ENCODE results near the gene ZNF618.
A peak's percentile ranks its signal among the peaks of the same experiment; 100 is the strongest.

Gene ZNF618

DNA sequence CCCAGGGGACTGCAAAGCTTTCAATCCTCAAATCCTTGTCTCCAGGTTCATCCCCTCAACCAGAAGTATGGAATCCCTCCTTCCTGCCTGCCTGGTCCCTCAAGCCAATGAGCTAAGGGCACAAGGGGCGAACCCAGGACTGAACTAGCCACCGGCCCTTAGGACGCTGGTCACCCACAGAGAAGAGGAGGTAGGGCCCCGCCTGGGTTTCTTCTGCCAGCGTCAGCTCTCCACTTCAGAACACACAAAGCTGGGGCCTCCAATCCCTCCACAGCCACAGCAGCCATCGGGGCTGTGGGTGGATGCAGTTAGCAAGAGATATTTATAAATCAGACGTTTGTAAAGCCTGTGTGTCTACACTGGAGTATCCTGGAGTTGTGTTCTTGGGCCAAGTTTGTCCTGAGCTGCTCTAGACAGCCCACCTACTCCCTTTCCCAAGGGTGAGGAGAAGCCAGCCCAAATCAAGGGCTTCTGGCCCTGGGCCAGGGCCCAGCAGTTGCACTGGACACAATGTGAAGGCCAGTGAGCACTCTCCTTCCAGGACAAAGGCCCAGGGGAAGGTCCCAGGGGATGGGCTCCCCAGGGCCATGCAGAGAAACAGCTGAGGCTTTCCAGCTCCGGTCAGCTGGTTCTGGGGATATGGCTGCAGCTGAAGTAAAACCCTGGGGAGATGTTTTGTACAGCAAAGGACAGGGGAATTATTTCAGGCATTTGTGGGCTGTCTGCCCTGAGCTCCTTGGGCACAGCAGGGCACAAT lies 183.1 kb downstream of the ZNF618 start:
- DNase-seq (ENCODE audit: low spot score), result peak; percentile 29

DNA sequence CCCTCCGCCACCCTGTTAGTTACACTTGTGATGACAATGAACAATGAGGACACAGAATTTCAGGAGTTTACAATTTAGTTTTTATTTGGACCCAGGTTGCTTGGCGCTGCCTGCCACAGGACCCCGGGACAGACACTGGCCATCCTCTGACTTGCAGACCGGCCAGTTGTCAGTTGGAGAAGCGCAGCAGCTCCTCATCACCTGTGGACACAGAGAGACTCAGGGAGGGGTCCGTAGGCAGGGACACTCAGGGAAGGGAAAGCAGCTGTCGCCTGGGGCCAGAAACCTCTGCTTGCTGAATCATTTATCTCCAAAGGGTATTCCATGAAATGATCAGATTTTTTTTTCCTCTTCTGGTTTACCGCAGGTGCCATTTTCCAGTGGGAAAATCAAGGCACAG lies 184.0 kb downstream of the ZNF618 start:
- DNase-seq (ENCODE audit: low spot score), result no peak

DNA sequence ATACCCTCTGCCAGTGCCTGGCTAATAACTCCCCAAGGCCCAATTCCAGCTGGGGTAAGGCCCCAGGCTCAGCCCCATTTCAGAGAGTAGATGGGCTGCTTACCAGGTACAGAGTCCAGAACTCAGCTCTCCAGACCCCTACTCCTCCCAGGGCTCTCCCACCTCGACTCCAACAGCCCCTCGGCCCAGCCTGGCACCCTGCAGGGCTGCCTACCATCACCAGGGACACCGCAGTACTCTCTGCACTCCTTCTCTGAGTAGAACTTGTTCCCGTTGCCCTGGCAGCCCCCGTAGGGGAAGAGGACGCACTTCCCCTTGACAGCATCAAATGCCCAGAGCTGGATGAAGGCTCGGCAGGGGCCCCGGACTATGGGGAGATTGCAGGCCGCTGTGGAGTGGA lies 184.6 kb downstream of the ZNF618 start:
- DNase-seq (ENCODE audit: low spot score), result no peak

DNA sequence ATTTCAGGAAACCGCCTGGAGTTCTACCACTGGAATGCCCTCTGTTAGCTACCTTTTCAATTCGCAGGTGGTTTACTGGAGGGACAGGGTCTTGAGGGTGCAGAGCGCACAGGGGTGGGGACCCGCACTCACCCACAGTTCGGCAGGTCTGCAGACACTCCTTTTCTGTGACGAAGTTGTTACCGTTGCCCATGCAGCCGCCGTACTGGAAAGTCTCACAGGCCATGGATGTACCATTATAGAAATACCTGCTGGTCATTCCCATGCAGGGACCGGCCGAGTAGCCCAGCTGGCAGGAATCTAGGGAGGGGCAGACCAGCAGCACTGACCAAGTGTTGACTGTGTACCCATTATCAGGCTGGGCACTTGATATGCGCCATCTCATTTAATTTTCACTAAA lies 185.2 kb downstream of the ZNF618 start:
- DNase-seq (ENCODE audit: low spot score), result no peak

DNA sequence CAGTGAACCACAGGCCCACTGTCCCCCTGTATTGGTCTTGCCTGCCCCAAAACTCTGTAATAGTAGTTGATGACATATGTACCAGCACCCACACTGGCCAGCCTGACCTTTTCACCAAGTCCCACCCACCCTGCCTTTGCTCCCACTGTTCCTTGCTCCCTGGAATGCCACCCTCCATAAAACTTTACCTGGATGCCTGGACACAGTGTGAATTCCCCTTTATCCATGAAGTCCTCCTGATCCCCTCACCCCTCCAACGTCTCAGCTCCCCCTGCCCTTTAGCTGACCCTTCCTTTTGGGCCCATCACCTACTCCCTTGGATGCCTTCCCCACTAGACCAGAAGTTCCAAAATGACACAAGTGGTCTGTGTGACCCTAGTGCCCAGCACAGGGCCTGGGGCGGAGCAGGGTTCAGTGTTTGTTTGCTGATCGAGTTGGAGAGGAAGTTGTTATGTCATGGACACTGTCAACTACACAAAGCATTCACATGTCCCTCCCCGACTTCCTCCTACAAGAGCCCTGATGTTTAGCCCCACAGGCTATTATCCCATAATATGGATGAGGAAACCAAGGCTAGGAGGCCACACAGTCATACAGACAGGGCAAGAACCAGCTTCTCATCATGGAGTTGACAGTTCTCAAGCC lies 185.8 kb downstream of the ZNF618 start:
- no peak for DNase-seq (ENCODE audit: low spot score)

DNA sequence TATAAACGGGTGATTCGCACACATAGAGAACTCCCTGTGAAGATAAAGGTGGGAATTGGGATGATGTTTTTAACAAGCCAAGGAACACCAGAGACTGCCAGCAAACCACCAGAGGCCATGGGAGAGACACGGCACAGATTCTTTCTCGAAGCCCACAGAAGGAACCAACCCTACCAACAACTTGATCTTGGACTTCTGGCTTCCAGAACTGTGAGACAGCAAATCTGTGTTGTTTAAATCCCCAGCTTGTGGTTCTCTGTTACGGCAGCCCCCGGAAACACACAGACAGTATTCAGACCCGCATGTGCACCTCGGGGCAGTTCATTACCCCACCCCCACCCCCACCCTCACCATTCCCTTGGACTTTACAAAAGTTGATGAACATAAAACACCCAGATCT lies 189.2 kb downstream of the ZNF618 start:
- no peak for DNase-seq (ENCODE audit: low spot score)

DNA sequence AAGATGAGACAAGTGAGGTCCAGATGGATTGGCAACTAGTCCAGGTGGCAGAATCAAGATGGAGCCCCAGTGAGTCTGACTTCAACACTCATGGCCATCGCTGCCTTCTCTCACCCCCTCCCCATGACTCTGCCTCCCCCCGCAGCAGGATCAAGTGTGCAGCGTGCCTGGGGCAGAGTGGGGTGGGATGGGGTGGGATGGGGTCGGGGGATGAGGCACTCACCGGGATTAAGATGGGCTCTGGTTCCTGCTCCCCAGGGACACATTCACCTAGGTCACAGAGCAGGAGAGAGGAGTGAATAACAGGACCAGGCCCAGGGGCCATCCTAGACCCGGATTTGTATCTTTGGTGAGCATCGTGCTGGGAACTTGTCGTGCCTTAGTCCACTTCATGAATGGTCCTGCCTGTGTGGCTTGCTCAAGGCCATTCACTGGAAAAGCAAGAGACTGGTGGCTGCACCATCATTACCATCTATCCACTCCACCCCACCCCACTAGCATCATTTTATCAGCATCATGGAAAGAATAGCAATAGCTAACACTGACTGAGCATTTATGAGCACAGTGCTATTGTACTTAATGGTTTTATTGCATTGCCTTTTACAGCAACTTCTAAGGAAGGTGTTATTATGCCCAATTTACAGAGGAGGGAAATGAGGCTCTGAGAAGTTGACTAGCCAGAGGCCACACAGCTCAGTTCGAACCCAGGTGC lies 193.5 kb downstream of the ZNF618 start:
- DNase-seq (ENCODE audit: low spot score), result no peak

DNA sequence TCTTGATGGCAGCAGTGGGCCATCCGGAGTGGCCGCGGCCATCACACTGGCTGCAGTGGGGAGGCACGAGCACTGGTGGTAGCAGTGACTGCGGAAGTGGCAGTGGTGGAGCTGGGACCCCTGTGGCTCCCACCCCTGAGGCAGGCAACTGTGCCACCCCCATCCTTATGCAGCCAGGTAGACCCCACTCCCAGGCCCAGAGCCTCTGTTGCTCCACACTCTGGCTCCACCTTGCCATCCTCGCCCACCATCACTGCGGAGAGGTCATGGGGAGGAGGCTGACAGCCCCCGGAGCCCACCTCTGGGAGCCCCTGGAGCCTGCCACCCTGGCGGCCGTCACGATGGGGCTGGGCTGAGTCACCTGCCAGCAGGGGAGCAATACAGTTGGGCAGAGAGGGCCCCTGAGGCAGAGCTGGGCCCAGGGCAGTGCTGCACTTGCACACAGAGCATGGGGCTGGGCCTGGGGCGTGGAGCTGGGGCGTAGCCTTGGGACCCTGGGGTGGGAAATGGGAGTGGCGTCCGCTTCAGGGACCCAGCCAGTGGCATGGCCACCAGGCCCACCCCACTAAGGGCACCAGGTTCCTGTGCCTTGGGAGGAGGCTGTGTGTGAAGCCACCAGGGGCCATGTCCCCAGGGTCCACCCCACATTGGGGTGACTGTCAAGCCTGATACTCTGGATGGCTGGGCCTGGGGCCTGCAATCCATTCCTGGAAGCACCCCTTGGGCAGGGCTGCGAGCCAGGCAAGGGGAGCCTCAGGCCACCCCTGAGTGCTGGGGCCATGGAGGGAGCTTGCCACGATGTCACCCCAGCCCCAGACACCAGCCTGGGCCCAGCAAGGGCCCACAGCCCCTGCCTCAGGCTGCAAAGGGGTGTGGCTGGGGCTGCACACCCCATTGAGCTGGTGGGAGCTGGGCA lies 194.3 kb downstream of the ZNF618 start:
- no peak for DNase-seq (ENCODE audit: low spot score)

DNA sequence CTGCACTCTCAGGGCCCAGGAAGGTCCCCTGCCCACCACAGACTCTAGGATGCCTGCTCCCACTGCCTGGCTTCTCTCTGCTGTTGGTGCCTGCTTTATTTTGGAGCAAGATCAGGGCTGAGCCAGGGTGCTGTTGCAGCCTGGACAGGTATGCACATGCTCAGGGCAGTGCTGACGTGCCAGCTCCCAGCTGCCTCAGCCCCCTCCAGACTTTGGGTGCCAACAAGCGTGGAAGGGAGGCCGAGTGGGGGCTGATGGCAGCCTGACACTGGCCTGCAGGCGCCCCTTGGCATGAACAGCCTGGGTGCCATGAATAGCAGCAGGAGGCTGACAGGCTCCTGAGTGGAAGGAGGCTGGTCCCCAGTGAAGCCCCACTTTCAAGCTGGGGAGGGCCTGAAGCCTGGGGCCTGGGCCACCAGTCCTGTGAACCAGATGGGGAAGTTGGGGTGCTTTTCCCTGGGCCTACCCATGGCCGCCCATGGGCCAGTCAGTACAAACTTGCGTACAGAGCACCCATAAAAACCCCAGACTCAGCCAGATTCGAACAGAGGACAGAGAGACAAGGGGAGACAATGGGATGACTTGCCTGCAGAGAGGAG lies 195.2 kb downstream of the ZNF618 start:
- no peak for DNase-seq (ENCODE audit: low spot score)

DNA sequence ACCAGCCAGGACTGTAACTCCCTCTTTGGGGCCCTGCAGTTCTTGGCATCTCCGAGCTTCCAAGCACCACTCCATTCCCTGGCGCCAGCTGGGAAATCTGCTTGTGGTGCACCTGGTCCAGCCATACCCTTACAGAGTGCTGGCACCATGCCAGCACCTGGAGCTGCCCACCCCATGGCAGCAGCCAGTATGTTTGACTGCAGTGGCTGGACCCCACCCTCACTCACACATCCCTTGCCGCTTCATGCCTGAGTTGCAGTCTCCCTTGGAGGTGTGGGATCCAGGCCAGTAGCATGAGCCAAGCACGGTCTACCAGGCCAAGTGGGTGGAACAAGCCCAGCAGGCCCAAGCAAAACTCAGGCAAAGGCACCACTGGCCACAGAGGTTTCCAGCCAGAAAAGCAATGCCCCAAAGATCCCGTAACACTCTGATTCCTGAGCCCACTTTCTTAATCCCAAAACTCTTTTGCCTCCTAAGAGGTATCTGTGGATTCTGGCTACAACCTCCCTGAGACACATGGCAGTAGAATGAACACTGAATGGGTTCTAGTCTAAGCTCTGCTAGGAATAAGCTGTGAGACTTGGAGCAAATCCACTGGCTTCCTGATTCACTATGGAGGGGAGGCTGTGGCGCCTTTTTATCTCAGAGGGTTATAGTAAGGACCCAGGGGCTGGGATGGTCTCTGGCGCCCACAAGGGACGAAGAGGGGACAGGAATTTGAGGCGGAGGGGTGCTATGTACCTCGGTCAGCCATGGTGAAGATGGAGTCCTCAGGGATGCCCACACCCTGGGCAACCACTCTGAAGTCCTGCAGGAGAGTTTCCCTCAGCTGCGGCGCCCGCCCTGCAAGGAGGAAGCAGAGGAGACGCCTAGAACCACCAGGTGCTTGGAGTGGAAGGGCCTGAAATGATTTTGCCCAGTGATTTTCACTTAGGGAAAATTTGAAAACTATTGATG lies 196.4 kb downstream of the ZNF618 start:
- DNase-seq (ENCODE audit: low spot score), result peak; percentile 72

DNA sequence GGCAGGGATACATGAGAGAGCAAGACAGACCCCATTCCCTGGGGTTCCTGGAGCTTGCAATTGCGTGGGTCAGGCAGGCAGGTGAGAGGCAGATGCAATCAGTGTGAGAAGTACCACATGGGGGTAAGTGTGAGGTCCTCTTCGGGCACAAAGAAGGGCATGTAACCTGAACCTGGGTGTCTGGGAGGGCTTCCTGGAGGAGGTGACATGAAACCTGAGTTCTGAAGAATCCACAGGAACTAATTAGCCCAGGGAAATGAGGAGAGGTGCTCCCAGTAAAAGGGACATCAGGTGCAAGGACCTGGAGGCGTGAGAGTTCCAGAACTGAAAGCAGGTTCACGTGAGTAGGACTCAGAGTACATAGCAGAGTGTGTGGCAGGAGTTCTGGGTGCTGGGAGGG lies 199.5 kb downstream of the ZNF618 start:
- DNase-seq (ENCODE audit: low spot score), result no peak

DNA sequence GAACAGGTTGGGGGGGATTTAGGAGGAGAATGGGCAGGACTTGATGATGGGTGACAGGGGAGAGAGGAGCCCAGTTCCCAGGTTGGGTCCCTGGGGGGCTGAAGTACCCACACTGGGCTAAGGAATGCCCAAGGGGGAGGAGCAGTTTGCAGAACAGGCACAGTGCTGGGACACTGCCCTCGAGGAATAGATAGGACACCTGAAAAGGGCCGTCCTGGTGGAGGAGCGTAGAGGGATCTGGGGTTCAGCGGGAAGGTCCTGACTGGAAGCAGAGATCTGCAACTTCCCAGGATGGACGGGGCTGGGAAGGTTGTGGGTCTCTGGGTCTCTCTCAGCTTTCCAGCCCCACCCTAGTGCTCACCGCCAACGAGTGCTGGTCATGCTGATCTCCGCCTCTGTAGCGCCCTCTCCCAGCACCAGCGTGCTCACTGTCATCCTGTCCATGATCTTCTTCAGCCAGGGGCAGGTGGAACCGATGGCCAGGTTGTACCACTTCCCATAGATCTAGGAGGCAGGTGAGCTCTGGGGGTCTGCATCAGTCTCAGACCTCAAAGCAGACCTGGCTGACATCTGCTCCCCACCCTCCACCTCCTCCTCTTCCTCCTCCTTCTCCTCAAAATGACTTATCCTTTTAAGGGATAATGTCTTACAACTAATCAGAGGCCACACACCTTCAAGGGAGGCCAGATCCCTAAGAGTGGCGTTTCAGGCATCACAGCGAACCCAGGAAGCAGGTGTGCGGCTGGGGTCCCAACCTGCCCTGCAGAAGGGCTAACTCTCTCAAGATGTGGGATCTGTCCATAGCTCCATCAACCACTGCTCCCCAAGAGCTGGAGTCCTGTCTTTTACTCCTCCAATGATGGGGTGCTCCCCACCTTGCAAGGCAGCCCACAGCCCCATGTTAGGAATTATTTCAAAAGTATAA lies 200.4 kb downstream of the ZNF618 start:
- no peak for DNase-seq (ENCODE audit: low spot score)

DNA sequence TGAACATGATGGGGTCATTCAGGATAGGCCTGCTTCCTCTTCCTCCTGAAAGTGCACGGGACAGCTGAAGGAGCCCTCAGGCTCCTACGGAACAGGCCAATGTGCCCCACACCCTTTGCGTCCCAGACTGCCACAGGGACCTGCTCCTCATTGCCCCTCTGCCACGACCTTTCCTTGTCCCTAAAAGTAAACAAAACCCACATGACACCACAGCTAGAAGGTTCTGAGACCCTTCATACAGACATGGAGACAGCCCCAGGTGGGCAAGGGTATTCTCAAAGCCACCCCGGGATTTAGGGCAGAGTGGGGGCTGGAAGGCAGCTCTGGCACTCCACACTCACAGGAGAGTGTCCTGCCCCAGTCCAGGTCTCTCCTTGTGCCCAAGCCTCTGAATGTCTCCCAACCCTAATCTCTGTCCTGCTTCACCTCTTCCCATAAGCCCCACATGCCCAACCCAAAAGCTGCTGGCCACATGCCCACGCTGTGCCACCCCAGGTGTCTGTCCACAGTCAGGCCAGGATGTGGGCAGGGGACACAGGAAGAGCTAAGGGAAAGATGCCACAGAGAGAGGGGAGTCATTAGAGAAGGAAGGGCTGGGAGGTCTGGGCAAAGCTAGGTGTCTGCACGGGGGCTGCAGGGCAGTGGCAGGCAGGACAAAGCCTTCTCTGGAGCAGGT lies 201.2 kb downstream of the ZNF618 start:
- no peak for DNase-seq (ENCODE audit: low spot score)

DNA sequence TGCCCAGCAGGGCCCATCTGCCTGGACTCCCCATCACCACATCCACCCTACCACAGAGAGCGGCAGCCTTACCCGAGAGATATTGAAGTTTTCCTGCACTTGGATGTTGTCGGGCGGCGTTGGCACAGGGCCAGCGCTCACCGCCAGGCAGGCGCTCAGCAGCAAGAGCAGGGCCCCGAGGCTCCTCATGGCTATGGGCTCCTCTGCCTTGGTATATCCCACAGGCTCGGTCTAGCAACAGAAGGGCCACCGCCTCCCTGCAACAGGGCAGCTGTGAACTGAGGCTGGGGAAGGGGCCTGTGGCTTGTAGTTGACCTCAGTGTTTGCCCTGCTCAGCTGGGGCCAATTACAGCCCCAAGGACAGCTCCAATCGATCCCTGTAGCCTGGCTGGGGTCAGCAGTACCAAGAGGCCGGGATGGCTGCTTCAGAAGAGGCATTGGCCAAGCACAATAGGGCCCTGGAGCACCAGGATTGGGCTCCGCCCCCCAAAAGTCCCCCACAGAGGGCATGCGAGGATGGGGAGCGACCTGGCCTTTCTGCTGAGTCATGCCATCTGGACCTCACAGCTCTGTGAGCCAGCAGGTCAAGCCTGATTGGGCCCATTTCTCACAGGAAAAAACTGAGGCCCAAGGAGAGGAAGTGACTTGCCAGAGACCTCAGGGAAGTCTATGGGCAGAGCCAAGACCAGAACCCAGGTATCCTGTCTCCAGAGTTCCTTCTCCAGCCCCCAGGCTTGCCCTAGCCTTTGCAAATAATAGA lies 202.1 kb downstream of the ZNF618 start, which contains the start of gene AMBP:
AMBP (minus strand) TSS at position 280 of the 760 bp plus-strand sequence; CDS start at position 189, 91 bp downstream.
- no peak for DNase-seq (ENCODE audit: low spot score)

DNA sequence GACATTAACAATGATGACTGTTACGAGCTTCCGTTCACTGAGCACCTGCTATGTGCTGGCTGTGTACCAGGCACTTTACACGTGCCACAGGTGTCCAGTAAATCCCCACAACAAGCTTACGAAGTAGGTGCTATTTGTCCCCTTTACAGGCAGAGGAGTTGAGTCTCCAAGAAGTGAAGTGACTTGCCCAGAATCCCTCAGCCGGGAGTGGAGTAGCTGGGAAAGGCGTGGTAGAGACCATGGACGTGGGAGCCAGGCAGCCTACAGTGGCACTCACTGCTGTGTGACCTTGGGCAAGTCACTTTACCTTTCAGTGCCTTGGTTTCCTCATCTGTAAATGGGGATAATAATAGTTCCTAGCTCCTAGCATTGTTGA lies 202.7 kb downstream of the ZNF618 start:
- no peak for DNase-seq (ENCODE audit: low spot score)

DNA sequence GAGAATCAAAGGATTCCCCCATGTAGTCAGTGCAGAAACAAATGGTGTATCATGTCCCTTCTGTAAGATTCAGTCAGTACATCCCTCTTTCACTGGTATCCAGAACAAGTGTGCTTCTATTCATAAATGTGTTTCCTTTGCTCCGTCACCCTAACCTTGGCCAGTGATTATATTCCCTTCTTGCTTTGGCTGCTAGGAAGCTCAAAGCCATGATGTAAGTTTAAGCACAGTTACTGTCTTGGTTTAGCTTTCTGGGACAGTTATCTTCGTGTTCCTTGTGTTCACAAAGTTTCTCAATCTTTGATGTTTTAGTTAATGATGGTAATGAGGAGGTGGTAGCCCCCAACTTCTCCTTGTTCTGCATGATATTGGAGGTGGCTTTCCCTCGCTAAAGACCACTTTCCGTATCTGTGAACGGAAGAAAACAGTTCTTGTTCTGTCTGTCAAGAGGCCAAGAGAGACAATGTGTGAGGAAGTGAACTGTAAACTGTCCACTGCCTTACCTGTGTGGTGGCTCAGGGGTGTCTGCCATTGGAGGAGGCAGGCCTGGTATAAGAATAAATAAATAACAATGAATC lies 204.2 kb downstream of the ZNF618 start:
- no peak for DNase-seq (ENCODE audit: low spot score)

DNA sequence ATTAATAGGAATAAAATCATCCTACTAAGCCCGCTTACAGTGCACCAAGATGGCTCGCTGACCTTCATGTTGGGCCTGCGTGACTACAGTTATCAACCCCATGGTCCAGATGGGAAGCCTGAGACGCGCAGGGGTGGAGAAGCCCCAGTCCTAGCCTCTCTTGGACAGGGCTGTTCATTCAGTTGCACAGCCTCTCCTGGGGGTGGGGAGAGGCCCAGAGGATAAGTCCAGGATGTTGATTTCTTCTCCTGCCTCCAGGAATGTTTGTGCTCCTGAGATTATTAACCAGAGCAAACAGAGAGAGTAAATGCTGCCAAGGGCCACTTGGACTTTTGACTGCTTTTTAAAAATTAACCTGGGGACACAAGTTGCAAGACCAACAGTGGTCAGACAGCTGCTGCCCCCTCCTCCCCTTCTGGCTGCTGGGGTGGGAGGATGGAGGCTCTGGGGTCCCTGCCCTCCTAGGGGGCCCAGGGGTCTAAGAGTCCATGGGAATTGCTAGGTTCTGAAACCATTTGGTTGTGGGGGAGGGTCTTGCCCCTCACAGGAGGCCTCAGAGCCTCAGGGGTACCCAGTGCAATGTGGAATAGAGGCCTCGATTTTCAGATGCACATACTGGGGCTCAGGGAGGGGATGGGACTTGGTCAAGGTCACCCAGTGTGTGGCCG lies 204.8 kb downstream of the ZNF618 start:
- DNase-seq (ENCODE audit: low spot score), result no peak

Measured in Ammon's horn (tissue), 1 donor.